A549 (cell line): ENCODE results near the gene SAP25. TPM values are rescaled to one million over a fixed set of nuclear protein-coding genes. Genes with fewer than 3 reads are reported as not detected.
"Not testable (repeated sequence)": the region's sequence is repeated elsewhere in the genome, so short reads cannot be mapped to it uniquely, and the experiment has no call there.

ENCODE experiments used
- ATAC-seq, 2 experiments: fragments of 200-7000 bp in 1 of 2; fragments of >200 bp in 1 of 2; cut with Nextera tagmentation in 1 of 2; cut with Tn5 transposase in 1 of 2; 3 replicates each; pipeline versions ENCODE4 v1.8.0 to v1.9.1; 2018 to 2020; ENCODE audit warnings: mild to moderate bottlenecking in 1 of 2, moderate library complexity in 1 of 2
- CTCF ChIA-PET: fragments of 300-600 bp; sonication (Branson Sonifier 250); formaldehyde crosslinking; extraction: SDS; loops from one replicate; lab custom pipeline; 2021; ENCODE audit warnings: antibody characterized with exemption, inconsistent platforms; lab: Yijun Ruan, JAX
- POLR2A ChIA-PET: fragments of 350-600 bp; formaldehyde crosslinking; extraction: SDS; loops from one replicate; lab custom pipeline; 2021; ENCODE audit warnings: antibody characterized with exemption, inconsistent platforms; lab: Yijun Ruan, JAX
- DNase-seq, 2 experiments: peaks; one replicate each; pipeline versions ENCODE4 v3.0.0 to v3.0.0-alpha.2; 2011 to 2016; ENCODE audit warnings: low read depth in 1 of 2, low spot score in 1 of 2
- FAIRE-seq: peaks from 2 replicates; lab custom pipeline; 2011; peaks lifted over from hg19 to GRCh38; lab: Jason Lieb, UNC
- H3K27ac ChIP-seq, 2 experiments: fragments of >200 bp; sonication (Bioruptor Twin); formaldehyde crosslinking; 3 replicates each; pipeline ENCODE4 v1.5.1; 2016 to 2017
- H3K4me1 ChIP-seq: fragments of >200 bp; sonication (Bioruptor Twin); formaldehyde crosslinking; 3 replicates; pipeline ENCODE4 v1.6.1; 2016
- H3K4me2 ChIP-seq: fragments of >200 bp; sonication (Bioruptor Twin); formaldehyde crosslinking; 3 replicates; pipeline ENCODE4 v1.6.1; 2016
- H3K4me3 ChIP-seq: fragments of >200 bp; sonication (Bioruptor Twin); formaldehyde crosslinking; 3 replicates; pipeline ENCODE4 v1.5.1; 2016
- H3K9me3 ChIP-seq: fragments of >200 bp; sonication (Bioruptor Twin); formaldehyde crosslinking; 3 replicates; pipeline ENCODE4 v1.6.1; 2016
- BHLHE40 ChIP-seq: IDR thresholded peaks from 2 replicates; pipeline ENCODE4 v1.6.1; 2012; ENCODE audit warnings: low read depth, low read length, inconsistent platforms
- CHD2 ChIP-seq: fragments of 150-350 bp; IDR thresholded peaks from 2 replicates; pipeline ENCODE4 v1.6.1; 2014; ENCODE audit warnings: low read length; ENCODE audit not compliant: partially characterized antibody
- CHD4 ChIP-seq: fragments of 200-600 bp; sonication (generic); IDR thresholded peaks from 2 replicates; pipeline ENCODE4 v1.6.1; 2016; ENCODE audit warnings: antibody characterized with exemption, mild to moderate bottlenecking, borderline replicate concordance
- ELK1 ChIP-seq: fragments of 150-350 bp; IDR thresholded peaks from 2 replicates; pipeline ENCODE4 v1.6.1; 2014; ENCODE audit warnings: low read depth, mild to moderate bottlenecking, low read length
- EP300 ChIP-seq, 2 experiments: fragments of >200 bp; sonication (Bioruptor Twin); formaldehyde crosslinking; IDR thresholded peaks; 2 replicates in 1 of 2; 3 replicates in 1 of 2; pipeline ENCODE4 v1.6.1; 2016 to 2017
- FOSB ChIP-seq: fragments of 250-450 bp; sonication (Bioruptor Pico); IDR thresholded peaks from 2 replicates; pipeline ENCODE4 v1.5.0; 2020; ENCODE audit warnings: mild to moderate bottlenecking, moderate library complexity
- FOXS1 ChIP-seq: fragments of 250-450 bp; sonication (Bioruptor Pico); IDR thresholded peaks from 2 replicates; pipeline ENCODE4 v1.5.0; 2020; ENCODE audit warnings: mild to moderate bottlenecking, moderate library complexity
- HMGXB4 ChIP-seq: fragments of 250-450 bp; sonication (Bioruptor Pico); IDR thresholded peaks from 2 replicates; pipeline ENCODE4 v1.5.0; 2021; ENCODE audit warnings: mild to moderate bottlenecking, moderate library complexity, borderline replicate concordance
- HOXB13 ChIP-seq: fragments of 250-450 bp; sonication (Bioruptor Pico); IDR thresholded peaks from 2 replicates; pipeline ENCODE4 v1.5.0; 2020; ENCODE audit warnings: low read depth, mild to moderate bottlenecking, moderate library complexity
- MAFK ChIP-seq: fragments of 450-650 bp; IDR thresholded peaks from 2 replicates; pipeline ENCODE4 v1.6.1; 2014; ENCODE audit not compliant: partially characterized antibody
- NFE2L2 ChIP-seq: fragments of 150-350 bp; conservative IDR thresholded peaks from 2 replicates; pipeline ENCODE4 v1.6.1; 2014; ENCODE audit warnings: low read length
- NPAS2 ChIP-seq: fragments of 250-450 bp; sonication (Bioruptor Pico); IDR thresholded peaks from 2 replicates; pipeline ENCODE4 v1.8.0; 2022; ENCODE audit warnings: mild to moderate bottlenecking, moderate library complexity, borderline replicate concordance
- POLR2AphosphoS2 ChIP-seq: conservative IDR thresholded peaks from 2 replicates; pipeline ENCODE4 v1.6.1; 2012; ENCODE audit warnings: low read length, improper control_type of control experiment, inconsistent platforms
- TP53 ChIP-seq: fragments of 250-450 bp; sonication (Bioruptor Pico); IDR thresholded peaks from 2 replicates; pipeline ENCODE4 v1.5.0; 2021; ENCODE audit warnings: mild to moderate bottlenecking, moderate library complexity
- ZC3H11A ChIP-seq: fragments of 450-650 bp; IDR thresholded peaks from 2 replicates; pipeline ENCODE4 v1.6.1; 2014; ENCODE audit warnings: antibody characterized with exemption, mild to moderate bottlenecking
- ZSCAN20 ChIP-seq: fragments of 250-450 bp; sonication (Bioruptor Pico); IDR thresholded peaks from 2 replicates; pipeline ENCODE4 v1.8.0; 2022; ENCODE audit warnings: mild to moderate bottlenecking, moderate library complexity
- WGBS: methylation state at CpG from one replicate; pipeline ENCODE4 v1.1.6; 2017; ENCODE audit errors: missing lambda C conversion rate; 5-methylcytosine and 5-hydroxymethylcytosine counted together
- polyA plus RNA-seq, 4 experiments: library from polyadenylated mRNA; depleted of rRNA in 3 of 4; stranded (reverse); fragments of >200 nt; fragmentation: RNase III in 1 of 4; extraction: RNeasy Plus Mini Kit Qiagen cat#74134 plus additional on column Dnase treatment in 1 of 4; gene quantifications; 2 replicates in 3 of 4; 3 replicates in 1 of 4; pipeline ENCODE4 v1.2.3, GENCODE V29; 2011 to 2017

SAP25 gene
- polyA plus RNA-seq, 2 of the 4 experiments (the other 2 are of a cell fraction), result 0.37 TPM; not detected in 1

- Histone ChIP-seq H3K9me3 (no peaks in the 10 kb centered on the region), H3K4me3 (no peak overlapping the region)
- 88% methylated on average over 3 of the region's 3 CpGs for WGBS
- ATAC-seq (no peak), DNase-seq (no peak)
- ChIA-PET CTCF (interaction anchor here (0.5 to 19.2 kb wide), 7 partner anchors 7 to 86 kb away, joined by 3 to 316 read pairs (median 5); no protein-coding TSS in a partner anchor), POLR2A (no interaction called here)
- no peak for TF ChIP-seq NPAS2 (CRISPR knock-in tag)
- TF ChIP-seq HMGXB4 (CRISPR knock-in tag), result no peak
- TF ChIP-seq FOXS1 (CRISPR knock-in tag), result no peak
- TF ChIP-seq NFE2L2, result no peak
- TF ChIP-seq, all 56 proteins: peak for 0
- Histone ChIP-seq H3K27ac (no peak overlapping the region), H3K4me2 (no peak overlapping the region), H3K4me1 (peaks cover 14% of the 10 kb centered on the region)
- FAIRE-seq, result no peak
Observed at GRCh38 chr7:100553032-100553431, 20.7 kb downstream of the SAP25 start.

GRCh38 chr7:100552532-100552931, 21.2 kb downstream of the SAP25 start:
- 88% methylated on average over 2 of the region's 2 CpGs for WGBS
- CTCF ChIA-PET, result interaction anchor here (0.5 to 19.2 kb wide), 5 partner anchors 8 to 84 kb away, joined by 4 to 316 read pairs (median 8); no protein-coding TSS in a partner anchor
- no peak for DNase-seq
- Histone ChIP-seq H3K4me1 (peaks cover 19% of the 10 kb centered on the region), H3K4me2 (no peak overlapping the region), H3K9me3 (no peaks in the 10 kb centered on the region), H3K27ac (no peak overlapping the region), H3K4me3 (no peak overlapping the region)
- TF ChIP-seq MAFK (no peak), BHLHE40 (no peak), TP53 (CRISPR knock-in tag) (no peak), ELK1 (no peak), EP300 (IDR thresholded peaks at IDR 0.05) (no peak), HMGXB4 (CRISPR knock-in tag) (no peak), CHD4 (no peak), NPAS2 (CRISPR knock-in tag) (no peak), POLR2AphosphoS2 (no peak), ZC3H11A (no peak), CHD2 (no peak), HOXB13 (CRISPR knock-in tag) (no peak), ZSCAN20 (CRISPR knock-in tag) (no peak), FOXS1 (CRISPR knock-in tag) (no peak), FOSB (no peak)
- POLR2A ChIA-PET, result no interaction called here
- FAIRE-seq, result no peak
- no peak for ATAC-seq

GRCh38 chr7:100548446-100548845, 25.3 kb downstream of the SAP25 start:
- ATAC-seq, DNase-seq, FAIRE-seq, H3K4me3 ChIP-seq, H3K9me3 ChIP-seq, POLR2A ChIA-PET: not testable (repeated sequence)
- Histone ChIP-seq H3K27ac (peak overlapping the region; percentile 94 to 100), H3K4me1 (peaks cover 55% of the 10 kb centered on the region), H3K4me2 (peak overlapping the region; percentile 98)
- WGBS, result 78% methylated on average over 5 of the region's 5 CpGs
- CTCF ChIA-PET, result interaction anchor here (0.9 to 19.2 kb wide), 9 partner anchors 12 to 304 kb away, joined by 3 to 316 read pairs (median 4); partner anchors contain the start of genes NYAP1 and SLC12A9
